GM12865 (cell line): Measurements from ENCODE around the gene TLCD3B.

Experiments
- DNase-seq: peaks from one replicate; pipeline ENCODE4 v3.0.0; 2010; ENCODE audit warnings: low read depth
- H3K4me3 ChIP-seq: 2 replicates; pipeline ENCODE4 v1.5.1; 2011; ENCODE audit warnings: mild to moderate bottlenecking, low read depth, low read length, control low read depth
- CTCF ChIP-seq: IDR thresholded peaks from 2 replicates; pipeline ENCODE4 v1.5.1; 2011; ENCODE audit warnings: low read length, control low read depth, low read depth, inconsistent platforms; ENCODE audit not compliant: insufficient read depth; ENCODE audit errors: missing control alignments

TLCD3B gene

GRCh38 chr16:30060836-30061554, 29.9 kb upstream of the TLCD3B start:
- TF ChIP-seq CTCF = no peak
- no peak for DNase-seq

GRCh38 chr16:30060346-30060745, 29.3 kb upstream of the TLCD3B start:
- DNase-seq = no peak
- TF ChIP-seq CTCF = no peak
- no peak overlapping the region for H3K4me3 ChIP-seq

More at GRCh38 chr16:30060836-30061554, 29.9 kb upstream of the TLCD3B start:
- no peak overlapping the region for H3K4me3 ChIP-seq

- peak; percentile 75 for TF ChIP-seq CTCF
- DNase-seq = peak; percentile 65
- H3K4me3 ChIP-seq = no peak overlapping the region
These were observed 24.0 kb upstream of the TLCD3B start for GRCh38 chr16:30054959-30055553.

- no peak for DNase-seq
- TF ChIP-seq CTCF = no peak
- H3K4me3 ChIP-seq = no peak overlapping the region
These were observed 23.4 kb upstream of the TLCD3B start for GRCh38 chr16:30054451-30054850.

- peak overlapping the region; percentile 74 for H3K4me3 ChIP-seq
- TF ChIP-seq CTCF = no peak
- no peak for DNase-seq
These were observed 22.4 kb upstream of the TLCD3B start for GRCh38 chr16:30053376-30054015.

GRCh38 chr16:30052671-30053372, 21.8 kb upstream of the TLCD3B start:
- no peak for TF ChIP-seq CTCF
- DNase-seq = peak; percentile 96

More at GRCh38 chr16:30052671-30053372, 21.8 kb upstream of the TLCD3B start:
- H3K4me3 ChIP-seq = peak overlapping the region; percentile 74
